IMR-90 (cell line): ENCODE data around the gene GABRB1. TPM values are rescaled to one million over a fixed set of nuclear protein-coding genes. Genes with fewer than 3 reads are reported as not detected.

Source experiments
- ATAC-seq: fragments of 200-7000 bp; cut with Tn5 transposase; 2 replicates; pipeline ENCODE4 v1.9.1; 2020; ENCODE audit warnings: low read depth, mild to moderate bottlenecking, moderate library complexity
- BruUV-seq: library from RNA; stranded (reverse); fragments of 400-500 nt; replicated peaks from 2 replicates; lab custom pipeline; 2021; lab: Mats Ljungman, UMichigan
- CTCF ChIA-PET: fragments of 300-600 bp; formaldehyde crosslinking; extraction: SDS; loops from one replicate; lab custom pipeline; 2021; ENCODE audit warnings: antibody characterized with exemption; lab: Yijun Ruan, JAX
- POLR2A ChIA-PET: fragments of 300-600 bp; sonication (Branson Sonifier 250); formaldehyde crosslinking; loops from one replicate; lab custom pipeline; 2022; ENCODE audit warnings: antibody characterized with exemption; ENCODE audit not compliant: unreplicated experiment; lab: Charles Lee
- DNase-seq: peaks from one replicate; pipeline ENCODE4 v3.0.0; 2013
- H2AFZ ChIP-seq: replicated peaks from 2 replicates; pipeline ENCODE3; 2013; ENCODE audit warnings: low read length, mild to moderate bottlenecking; ENCODE audit not compliant: poor library complexity
- H2AK5ac ChIP-seq: 2 replicates; pipeline ENCODE4 v1.6.1; 2013; ENCODE audit warnings: low read depth, low read length, inconsistent platforms
- H2AK9ac ChIP-seq: replicated peaks from 2 replicates; pipeline ENCODE3; 2013; ENCODE audit warnings: mild to moderate bottlenecking, low read depth, low read length, moderate library complexity; ENCODE audit not compliant: poor library complexity
- H2BK120ac ChIP-seq: 2 replicates; pipeline ENCODE4 v1.6.1; 2013; ENCODE audit warnings: low read depth, low read length, inconsistent platforms
- H2BK15ac ChIP-seq: 3 replicates; pipeline ENCODE4 v1.6.1; 2013; ENCODE audit warnings: low read depth, low read length, inconsistent platforms
- H2BK20ac ChIP-seq: 2 replicates; pipeline ENCODE4 v1.6.1; 2013; ENCODE audit warnings: low read depth, mild to moderate bottlenecking, inconsistent platforms, low read length, moderate library complexity
- H2BK5ac ChIP-seq: 2 replicates; pipeline ENCODE4 v1.6.1; 2013; ENCODE audit warnings: mild to moderate bottlenecking, low read depth, low read length, inconsistent platforms; ENCODE audit not compliant: poor library complexity, severe bottlenecking
- H3K14ac ChIP-seq: replicated peaks from 2 replicates; pipeline ENCODE4 v1.6.1; 2013; ENCODE audit warnings: low read depth, low read length, inconsistent platforms
- H3K18ac ChIP-seq: 2 replicates; pipeline ENCODE4 v1.6.1; 2013; ENCODE audit warnings: low read depth, low read length, control low read depth
- H3K23ac ChIP-seq: 2 replicates; pipeline ENCODE4 v1.6.1; 2013; ENCODE audit warnings: low read depth, low read length, inconsistent platforms
- H3K27ac ChIP-seq: 2 replicates; pipeline ENCODE4 v1.5.1; 2013; ENCODE audit warnings: mild to moderate bottlenecking, control low read depth, low read length; ENCODE audit not compliant: insufficient read depth
- H3K27me3 ChIP-seq: 2 replicates; pipeline ENCODE4 v1.6.1; 2013; ENCODE audit warnings: low read length; ENCODE audit not compliant: control insufficient read depth, insufficient read depth
- H3K36me3 ChIP-seq: 2 replicates; pipeline ENCODE4 v1.6.1; 2013; ENCODE audit warnings: low read length, mixed read lengths; ENCODE audit not compliant: control insufficient read depth, insufficient read depth
- H3K4ac ChIP-seq: 2 replicates; pipeline ENCODE4 v1.6.1; 2013; ENCODE audit warnings: low read depth, low read length, inconsistent platforms
- H3K4me1 ChIP-seq: 2 replicates; pipeline ENCODE4 v1.6.1; 2013; ENCODE audit warnings: low read length, mixed read lengths; ENCODE audit not compliant: control insufficient read depth, insufficient read depth
- H3K4me2 ChIP-seq: 2 replicates; pipeline ENCODE4 v1.6.1; 2013; ENCODE audit warnings: low read depth, mild to moderate bottlenecking, control low read depth, low read length, moderate library complexity
- H3K4me3 ChIP-seq: 2 replicates; pipeline ENCODE4 v1.5.1; 2013; ENCODE audit warnings: low read depth, mild to moderate bottlenecking, control low read depth, low read length, moderate library complexity; ENCODE audit not compliant: insufficient read depth
- H3K56ac ChIP-seq: 2 replicates; pipeline ENCODE4 v1.6.1; 2013; ENCODE audit warnings: low read length, inconsistent platforms; ENCODE audit not compliant: insufficient read depth; ENCODE audit errors: extremely low read depth
- H3K79me1 ChIP-seq, 2 experiments: 2 replicates each; pipeline ENCODE4 v1.6.1; 2013; ENCODE audit warnings: low read length in 2 of 2, inconsistent platforms in 1 of 2, low read depth in 1 of 2
- H3K9ac ChIP-seq: 2 replicates; pipeline ENCODE4 v1.6.1; 2013; ENCODE audit warnings: low read depth, low read length, control low read depth
- H3K9me1 ChIP-seq: 2 replicates; pipeline ENCODE4 v1.6.1; 2013; ENCODE audit warnings: low read length, inconsistent platforms; ENCODE audit not compliant: insufficient read depth
- H3K9me3 ChIP-seq: 2 replicates; pipeline ENCODE4 v1.6.1; 2013; ENCODE audit warnings: low read length; ENCODE audit not compliant: control insufficient read depth, insufficient read depth
- H4K20me1 ChIP-seq: 2 replicates; pipeline ENCODE4 v1.6.1; 2013; ENCODE audit warnings: low read length, inconsistent platforms; ENCODE audit not compliant: insufficient read depth
- H4K5ac ChIP-seq: 2 replicates; pipeline ENCODE4 v1.6.1; 2013; ENCODE audit warnings: mild to moderate bottlenecking, low read depth, low read length, control low read depth
- H4K8ac ChIP-seq, 2 experiments: 2 replicates each; pipeline ENCODE4 v1.6.1; 2013; ENCODE audit warnings: low read depth in 2 of 2, low read length in 2 of 2, control low read depth in 1 of 2, inconsistent platforms in 1 of 2
- H4K91ac ChIP-seq: 2 replicates; pipeline ENCODE4 v1.6.1; 2013; ENCODE audit warnings: low read depth, low read length, inconsistent platforms; ENCODE audit not compliant: insufficient read depth
- CEBPB ChIP-seq: IDR thresholded peaks from 2 replicates; pipeline ENCODE4 v1.6.1; 2012; ENCODE audit warnings: low read depth, low read length, improper control_type of control experiment
- SMC3 ChIP-seq: fragments of 150-350 bp; IDR thresholded peaks from 2 replicates; pipeline ENCODE4 v1.6.1; 2016; ENCODE audit warnings: low read depth, mild to moderate bottlenecking, antibody characterized with exemption, low read length, moderate library complexity
- WGBS, 2 experiments: methylation state at CpG; one replicate each; pipeline versions ENCODE4 v1.1.5 to v1.1.7; 2013; ENCODE audit warnings: missing lambda C conversion rate in 2 of 2; ENCODE audit not compliant: insufficient read length in 1 of 2; ENCODE audit errors: extremely low coverage in 2 of 2; 5-methylcytosine and 5-hydroxymethylcytosine counted together
- dilution Hi-C: fragments of 300-500 bp; cut with HindIII; formaldehyde crosslinking; loops from one replicate; pipeline ENCODE4 v1.14.3; 2018; ENCODE audit warnings: low sequenced_read_pairs; ENCODE audit not compliant: unreplicated experiment
- in situ Hi-C: fragments of 300-500 bp; cut with MboI; formaldehyde crosslinking; loops from 3 replicates; pipeline ENCODE4 v1.14.3; 2019; ENCODE audit warnings: low sequenced_read_pairs, inconsistent platforms, mixed read lengths
- intact Hi-C: fragments of 100-400 bp; cut with micrococcal nuclease; formaldehyde crosslinking; loops from 2 replicates; pipeline ENCODE4 v1.10.0; 2022
- polyA plus RNA-seq, 3 experiments: library from polyadenylated mRNA; depleted of rRNA; stranded (reverse); fragments of >200 nt; gene quantifications; 2 replicates each; pipeline ENCODE4 v1.2.3, GENCODE V29; 2012; ENCODE audit warnings: low replicate concordance in 1 of 3
- total RNA-seq: library from RNA; depleted of rRNA; stranded (reverse); fragments of >200 nt; gene quantifications from 2 replicates; pipeline ENCODE4 v1.2.3, GENCODE V29; 2012
- TF ChIP-seq, protein P1 (sequence below): conservative IDR thresholded peaks from 2 replicates; pipeline ENCODE4 v1.5.1; 2012; ENCODE audit warnings: mild to moderate bottlenecking, low read depth, low read length, improper control_type of control experiment
- TF ChIP-seq, protein P2 (sequence below): fragments of 150-350 bp; IDR thresholded peaks from 2 replicates; pipeline ENCODE4 v1.6.1; 2017; ENCODE audit warnings: mild to moderate bottlenecking, antibody characterized with exemption, low read length, low read depth

Gene GABRB1
- total and polyA plus RNA-seq, 2 of the 4 experiments (the other 2 are of a cell fraction): 4.7 to 16.1 TPM

DNA sequence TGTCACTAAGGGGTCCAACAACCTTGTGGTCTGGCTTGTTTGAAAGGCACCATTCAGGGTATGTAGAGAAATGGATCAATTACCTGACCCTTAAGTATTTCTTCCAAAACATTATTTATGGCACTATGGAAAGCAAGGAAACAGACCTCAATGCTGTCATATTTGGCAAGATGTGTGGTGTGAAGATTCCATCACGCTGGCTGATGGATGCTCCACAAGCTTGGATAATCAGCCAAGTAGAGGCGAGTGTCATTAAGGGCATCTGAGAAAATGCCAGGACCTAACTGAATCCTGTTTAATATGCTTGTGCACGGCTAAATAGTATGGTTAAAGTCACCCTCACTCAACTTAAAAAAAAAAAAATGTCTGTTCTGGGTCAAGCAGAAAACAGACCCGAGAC, 311.4 kb downstream of the GABRB1 start:
- DNase-seq (no peak), ATAC-seq (no peak)
- H4K8ac ChIP-seq: no peak overlapping the region
- H3K4me2 ChIP-seq: no peak overlapping the region
- no peak overlapping the region for H3K18ac ChIP-seq
- H2BK5ac ChIP-seq: no peak overlapping the region
- no peak overlapping the region for H3K4ac ChIP-seq
- ChIA-PET POLR2A (no interaction called here), CTCF (no interaction called here)
- no peak overlapping the region for H3K14ac ChIP-seq
- 80% methylated on average over 1 of the region's 4 CpGs; no CpG with 5 or more reads in 1 of the 2 experiments for WGBS, 2 experiments
- no peaks in the 10 kb centered on the region for H3K79me1 ChIP-seq
- H3K27me3 ChIP-seq: no peaks in the 10 kb centered on the region
- no peak overlapping the region for H3K23ac ChIP-seq
- H3K9ac ChIP-seq: no peak overlapping the region
- in situ Hi-C loops (no loop called here), intact Hi-C loops (no loop called here), dilution Hi-C loops (no loop called here)
- no peak for TF ChIP-seq CEBPB
- TF ChIP-seq, protein P1, sequence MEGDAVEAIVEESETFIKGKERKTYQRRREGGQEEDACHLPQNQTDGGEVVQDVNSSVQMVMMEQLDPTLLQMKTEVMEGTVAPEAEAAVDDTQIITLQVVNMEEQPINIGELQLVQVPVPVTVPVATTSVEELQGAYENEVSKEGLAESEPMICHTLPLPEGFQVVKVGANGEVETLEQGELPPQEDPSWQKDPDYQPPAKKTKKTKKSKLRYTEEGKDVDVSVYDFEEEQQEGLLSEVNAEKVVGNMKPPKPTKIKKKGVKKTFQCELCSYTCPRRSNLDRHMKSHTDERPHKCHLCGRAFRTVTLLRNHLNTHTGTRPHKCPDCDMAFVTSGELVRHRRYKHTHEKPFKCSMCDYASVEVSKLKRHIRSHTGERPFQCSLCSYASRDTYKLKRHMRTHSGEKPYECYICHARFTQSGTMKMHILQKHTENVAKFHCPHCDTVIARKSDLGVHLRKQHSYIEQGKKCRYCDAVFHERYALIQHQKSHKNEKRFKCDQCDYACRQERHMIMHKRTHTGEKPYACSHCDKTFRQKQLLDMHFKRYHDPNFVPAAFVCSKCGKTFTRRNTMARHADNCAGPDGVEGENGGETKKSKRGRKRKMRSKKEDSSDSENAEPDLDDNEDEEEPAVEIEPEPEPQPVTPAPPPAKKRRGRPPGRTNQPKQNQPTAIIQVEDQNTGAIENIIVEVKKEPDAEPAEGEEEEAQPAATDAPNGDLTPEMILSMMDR: no peak
- TF ChIP-seq SMC3: no peak
- TF ChIP-seq, protein P2, sequence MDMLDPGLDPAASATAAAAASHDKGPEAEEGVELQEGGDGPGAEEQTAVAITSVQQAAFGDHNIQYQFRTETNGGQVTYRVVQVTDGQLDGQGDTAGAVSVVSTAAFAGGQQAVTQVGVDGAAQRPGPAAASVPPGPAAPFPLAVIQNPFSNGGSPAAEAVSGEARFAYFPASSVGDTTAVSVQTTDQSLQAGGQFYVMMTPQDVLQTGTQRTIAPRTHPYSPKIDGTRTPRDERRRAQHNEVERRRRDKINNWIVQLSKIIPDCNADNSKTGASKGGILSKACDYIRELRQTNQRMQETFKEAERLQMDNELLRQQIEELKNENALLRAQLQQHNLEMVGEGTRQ: no peak
- H2AFZ ChIP-seq: no peak overlapping the region
- H2BK120ac ChIP-seq: no peak overlapping the region
- no peak overlapping the region for H2BK20ac ChIP-seq
- no peak overlapping the region for H3K4me3 ChIP-seq
- no peaks in the 10 kb centered on the region for H3K36me3 ChIP-seq
- H4K5ac ChIP-seq: no peak overlapping the region
- H3K9me3 ChIP-seq: no peaks in the 10 kb centered on the region
- no peak overlapping the region for H4K91ac ChIP-seq
- no peak overlapping the region for H2BK15ac ChIP-seq
- no peak overlapping the region for H2AK5ac ChIP-seq
- no peaks in the 10 kb centered on the region for H4K20me1 ChIP-seq
- no peak overlapping the region for H3K56ac ChIP-seq
- 0 out of 2 replicates have a peak, but pooled peaks cover 3% of the 10 kb centered on the region for H3K9me1 ChIP-seq
- H3K4me1 ChIP-seq: peaks cover 1% of the 10 kb centered on the region; the same call in 1 of the 2 replicates
- H2AK9ac ChIP-seq: no peak overlapping the region
- BruUV-seq: no TSS peak
- H3K27ac ChIP-seq: no peak overlapping the region
